Activated CD8-positive, alpha-beta memory T cell treated with anti-CD3 and anti-CD28 coated beads for 48 hours (primary cell): ENCODE measurements around the gene HHIP.

ENCODE experiments used
- DNase-seq, 3 experiments: peaks; one replicate each; pipeline ENCODE4 v3.0.0-alpha.2; 2020; ENCODE audit warnings: low read depth in 2 of 3, low spot score in 2 of 3

The HHIP gene

DNA sequence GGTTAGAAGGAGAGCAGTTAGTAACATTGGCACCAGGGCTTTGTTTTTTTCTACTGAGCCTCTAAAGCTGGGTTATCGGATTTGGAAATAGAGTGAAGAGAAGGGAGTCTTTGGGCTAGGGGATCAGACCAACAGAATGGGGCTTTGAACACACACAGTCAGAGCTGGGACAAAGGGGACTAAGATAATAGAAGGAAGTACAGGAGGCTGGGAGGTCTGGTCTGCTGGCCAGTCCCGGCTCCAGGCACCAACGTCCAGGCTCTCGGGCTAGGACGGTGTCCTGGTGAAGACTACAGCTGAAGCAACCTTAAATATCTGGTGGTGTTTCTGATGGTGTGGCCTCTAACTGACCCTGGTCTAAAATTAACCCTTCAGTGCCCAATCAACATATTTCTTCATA is 57.5 kb downstream of the HHIP start:
- DNase-seq, result no peak

DNA sequence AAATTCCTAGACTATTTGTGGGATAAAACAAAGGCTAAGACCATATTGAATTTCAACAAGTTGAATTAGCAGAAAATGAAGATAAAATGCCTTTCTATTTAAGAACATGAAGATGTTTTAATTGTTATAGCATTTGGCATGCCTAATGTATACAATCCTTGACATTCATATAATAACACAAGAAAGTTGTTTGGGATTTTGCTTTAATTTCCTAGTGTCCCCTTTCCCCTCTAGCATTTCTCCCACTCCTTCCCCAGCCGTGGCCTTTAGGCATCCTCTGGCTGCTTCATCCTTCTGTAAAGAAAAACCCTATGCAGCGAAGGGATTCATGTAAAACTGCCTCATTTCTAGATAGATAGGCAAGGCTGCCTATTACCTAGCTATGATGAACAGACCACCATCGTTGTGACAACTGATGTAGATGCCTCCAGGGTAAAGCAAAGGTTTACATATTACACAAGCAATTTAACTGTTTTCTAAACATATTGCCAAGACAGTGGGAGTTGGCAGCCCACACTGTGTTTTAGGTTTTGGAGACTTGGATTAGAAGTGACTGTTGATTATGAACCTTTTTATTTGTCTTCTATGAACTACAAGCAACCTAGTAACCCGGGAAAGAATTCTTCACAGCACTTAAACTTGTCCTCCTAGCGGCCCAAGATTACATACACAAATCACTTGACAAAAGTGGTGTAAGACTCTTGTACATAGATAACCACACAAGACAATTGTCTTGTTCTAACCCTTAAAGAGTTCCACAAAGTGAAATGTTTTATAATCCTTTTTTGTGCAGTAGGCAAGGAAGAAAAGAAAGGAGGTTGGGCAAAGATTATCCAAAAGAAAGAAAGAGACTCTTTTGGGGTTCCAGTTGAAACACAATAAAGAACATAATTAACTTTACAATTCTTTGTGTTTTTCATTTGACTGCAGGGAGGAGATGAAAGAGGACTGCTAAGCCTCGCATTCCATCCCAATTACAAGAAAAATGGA is 59.9 kb downstream of the HHIP start:
- no peak for DNase-seq

DNA sequence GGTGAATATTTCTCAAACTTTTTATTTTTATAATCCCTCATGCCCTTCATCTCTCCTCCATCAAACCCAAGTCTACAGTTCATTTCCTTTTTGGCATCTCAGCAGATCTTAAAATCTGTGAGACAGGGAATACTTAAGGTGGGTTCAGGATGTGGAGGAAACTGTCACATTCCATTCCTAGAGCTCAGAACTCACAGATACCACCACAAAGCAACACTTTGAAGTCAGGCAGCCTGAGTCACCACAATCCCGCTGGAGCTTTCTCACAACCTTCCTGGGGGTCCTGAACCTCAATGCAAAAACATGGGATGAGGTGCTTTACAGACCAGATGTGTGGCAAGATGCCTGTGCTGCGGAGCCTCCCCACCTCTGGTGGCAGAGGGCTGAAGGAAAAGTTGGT is 63.2 kb downstream of the HHIP start:
- DNase-seq, result no peak

GRCh38 chr4:144709793-144710525 is 64.0 kb downstream of the HHIP start:
- DNase-seq, result no peak

- no peak for DNase-seq
Measured at GRCh38 chr4:144710526-144710912, 64.6 kb downstream of the HHIP start.

DNA sequence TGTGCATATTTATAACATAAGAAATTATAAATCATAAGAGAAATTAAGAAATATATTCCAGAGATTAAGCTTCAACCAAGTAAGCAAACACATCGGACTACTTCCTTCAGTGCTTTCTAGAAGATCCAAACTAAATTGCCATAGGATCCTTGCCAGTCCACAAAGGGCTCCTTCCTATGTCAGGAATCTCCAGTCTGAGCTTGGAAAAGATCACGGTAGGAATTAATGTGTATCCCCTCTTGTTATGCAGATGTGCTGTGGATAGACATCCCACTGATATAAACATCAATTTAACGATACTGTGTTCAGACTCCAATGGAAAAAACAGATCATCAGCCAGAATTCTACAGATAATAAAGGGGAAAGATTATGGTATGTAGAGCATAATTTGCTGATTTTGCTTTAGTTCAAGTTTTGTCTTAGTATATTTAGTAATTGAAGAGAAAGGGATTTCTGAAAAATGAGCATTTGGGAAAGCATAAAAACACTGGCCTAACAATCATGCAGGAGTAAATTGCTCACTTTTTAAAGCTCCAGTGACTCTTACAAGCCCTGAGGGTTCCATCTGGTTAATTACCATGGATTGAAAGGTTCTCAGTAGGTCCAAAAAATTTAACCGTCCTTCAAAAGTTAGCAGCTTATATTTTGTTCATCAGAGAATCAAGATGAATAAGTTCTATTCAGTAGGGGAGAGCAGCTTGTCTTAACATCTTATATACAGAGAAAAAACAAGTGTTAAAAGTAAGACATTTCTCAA is 65.9 kb downstream of the HHIP start:
- no peak for DNase-seq

DNA sequence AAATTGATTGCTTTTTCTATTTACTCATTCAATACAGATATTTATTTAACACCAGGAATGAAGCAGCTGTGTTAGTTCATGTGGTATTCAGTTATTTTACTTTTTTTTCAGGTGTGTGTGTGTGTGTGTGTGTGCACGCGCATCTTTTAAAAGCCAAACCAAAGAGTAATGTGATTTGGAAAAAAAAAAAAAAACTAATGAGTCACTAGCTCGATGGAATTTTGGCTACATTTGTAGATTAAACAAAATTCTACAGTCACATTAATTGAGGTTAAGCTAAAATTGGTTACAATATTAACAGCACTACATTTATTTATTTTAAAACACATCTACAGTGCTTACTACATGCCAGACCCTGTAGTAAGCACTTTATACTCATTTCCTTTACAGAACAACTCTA is 66.8 kb downstream of the HHIP start:
- no peak for DNase-seq

DNA sequence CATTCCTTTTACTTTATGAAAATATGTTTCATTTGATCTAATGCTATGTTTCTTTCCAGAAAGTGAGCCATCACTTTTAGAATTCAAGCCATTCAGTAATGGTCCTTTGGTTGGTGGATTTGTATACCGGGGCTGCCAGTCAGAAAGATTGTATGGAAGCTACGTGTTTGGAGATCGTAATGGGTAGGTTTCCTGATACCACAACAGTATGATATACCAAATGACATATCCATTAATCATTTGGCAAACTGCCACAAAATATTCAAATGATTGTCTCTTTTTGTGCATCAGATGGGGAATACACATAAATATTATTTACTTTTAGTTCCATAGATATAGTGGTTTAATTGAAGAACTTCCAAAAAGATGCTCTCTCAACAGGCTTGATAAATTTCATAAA is 68.2 kb downstream of the HHIP start:
- DNase-seq, result no peak

GRCh38 chr4:144715230-144715629 is 69.3 kb downstream of the HHIP start:
- no peak for DNase-seq

GRCh38 chr4:144716778-144717177 is 70.8 kb downstream of the HHIP start:
- no peak for DNase-seq

GRCh38 chr4:144718958-144719512 is 73.1 kb downstream of the HHIP start:
- no peak for DNase-seq

- DNase-seq, result no peak
Measured at GRCh38 chr4:144720491-144720890, 74.5 kb downstream of the HHIP start.

DNA sequence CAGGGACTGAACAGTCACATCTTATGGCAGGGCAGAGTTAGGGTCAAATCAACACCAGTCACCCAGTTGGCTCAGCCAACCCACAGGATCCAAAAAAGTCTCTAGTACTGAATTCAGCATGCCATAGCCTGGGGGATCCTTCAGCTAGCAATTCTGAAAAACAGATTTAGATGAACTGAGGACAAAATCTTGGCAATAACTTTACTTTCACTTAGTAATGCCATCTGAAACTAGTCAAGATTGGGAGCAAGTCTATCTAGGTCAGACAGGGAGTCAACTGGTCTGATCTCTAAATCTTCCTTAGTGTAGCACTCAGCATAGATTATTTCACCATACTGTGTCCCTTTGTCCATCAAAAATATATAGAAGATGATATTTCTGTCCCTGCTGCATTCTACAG is 76.0 kb downstream of the HHIP start:
- no peak for DNase-seq

DNA sequence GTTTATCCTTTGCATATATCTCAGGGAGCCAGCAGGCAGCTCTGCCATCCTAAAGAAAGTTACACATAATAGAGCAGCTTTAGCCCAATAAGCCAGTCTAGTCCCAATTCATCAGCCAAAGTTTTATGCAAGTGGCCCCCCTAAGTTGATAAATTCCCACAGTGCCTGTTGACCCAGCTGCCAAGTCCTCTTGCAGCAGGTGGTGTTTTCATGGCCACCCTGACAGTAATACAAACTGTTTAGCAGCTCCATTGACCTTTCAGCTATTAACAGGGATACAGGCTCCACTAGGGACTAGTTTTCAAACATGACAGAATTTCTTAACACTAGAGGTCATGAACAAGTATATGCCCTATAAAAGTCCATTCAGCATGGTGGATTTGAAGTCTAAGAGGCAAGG is 77.5 kb downstream of the HHIP start:
- no peak for DNase-seq

DNA sequence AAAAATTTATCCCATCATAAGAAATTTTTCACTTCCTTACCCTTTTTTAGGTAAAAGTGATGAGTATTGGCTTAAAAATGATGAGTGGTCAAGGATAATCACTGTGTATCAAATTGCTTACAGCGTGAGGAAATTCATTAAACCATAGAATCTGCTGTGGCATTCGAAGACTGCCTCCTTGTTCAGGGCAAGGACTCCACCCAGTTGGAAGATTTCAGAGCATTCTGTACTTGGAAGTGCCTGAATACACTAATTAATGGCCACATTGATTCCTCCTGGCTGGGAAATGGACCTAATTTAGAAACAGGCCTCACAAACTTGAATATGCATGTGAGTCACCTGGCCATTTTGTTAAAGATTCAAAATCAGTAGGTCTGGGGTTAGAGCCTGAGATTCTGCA is 83.2 kb downstream of the HHIP start:
- DNase-seq, result no peak

DNA sequence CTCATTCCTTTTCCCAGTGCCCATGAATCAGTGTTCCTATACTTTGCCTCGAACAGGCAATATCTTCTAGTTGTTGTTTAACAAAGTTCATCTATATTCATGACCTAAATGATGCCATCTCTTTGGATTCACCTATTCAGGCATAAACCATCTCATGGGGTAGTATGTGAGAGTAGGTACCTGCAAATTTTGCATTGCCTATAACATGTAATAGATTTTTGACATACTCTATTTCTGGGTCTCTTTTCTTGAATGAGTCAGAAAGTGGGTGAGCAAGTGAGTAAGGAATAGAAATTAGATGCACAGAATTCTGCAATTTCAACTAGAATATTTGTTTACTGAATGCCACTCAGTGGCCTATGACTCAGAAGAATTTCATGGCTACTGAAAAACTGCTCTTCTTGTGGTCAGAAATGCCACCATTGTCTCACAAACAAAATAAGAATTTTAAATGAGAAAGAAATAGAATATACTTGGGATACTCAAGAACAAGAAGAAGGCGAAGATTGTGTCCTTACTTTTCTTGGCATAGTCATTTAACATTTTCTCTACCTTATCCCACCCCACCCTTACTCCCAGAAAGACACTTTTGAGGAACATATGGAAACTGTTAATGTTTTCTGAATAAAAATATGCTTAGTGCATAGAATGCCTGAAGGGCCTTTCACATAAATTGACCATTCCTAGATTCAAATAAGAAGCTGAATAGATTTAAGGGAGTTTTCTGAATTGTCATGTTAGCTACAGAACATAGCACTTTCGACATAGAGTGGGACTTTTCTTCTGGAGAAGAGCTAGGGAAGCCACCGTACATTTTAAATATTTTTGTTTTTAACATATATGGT is 86.8 kb downstream of the HHIP start:
- no peak for DNase-seq

GRCh38 chr4:144733566-144733965 is 87.6 kb downstream of the HHIP start:
- DNase-seq, result no peak

- no peak for DNase-seq
Measured at GRCh38 chr4:144734522-144734921, 88.6 kb downstream of the HHIP start.

DNA sequence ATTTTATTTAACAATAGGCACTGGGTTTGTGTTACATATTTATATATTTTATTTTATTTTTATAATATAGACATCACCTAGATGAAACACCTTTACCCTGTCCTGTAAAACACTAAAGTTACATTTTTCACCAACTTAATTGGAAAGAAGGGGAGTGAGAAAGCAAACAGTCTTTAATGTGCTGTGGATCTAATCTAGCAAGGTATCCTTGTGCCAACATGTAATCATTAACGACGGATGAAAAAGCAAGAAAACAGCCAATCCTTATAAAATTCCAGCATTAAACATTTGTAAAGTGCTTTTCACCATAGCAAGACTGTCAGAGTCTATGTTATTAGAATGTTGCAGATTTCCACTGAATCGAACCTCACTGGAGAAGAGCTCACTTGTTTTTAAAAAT is 92.7 kb downstream of the HHIP start:
- no peak for DNase-seq

DNA sequence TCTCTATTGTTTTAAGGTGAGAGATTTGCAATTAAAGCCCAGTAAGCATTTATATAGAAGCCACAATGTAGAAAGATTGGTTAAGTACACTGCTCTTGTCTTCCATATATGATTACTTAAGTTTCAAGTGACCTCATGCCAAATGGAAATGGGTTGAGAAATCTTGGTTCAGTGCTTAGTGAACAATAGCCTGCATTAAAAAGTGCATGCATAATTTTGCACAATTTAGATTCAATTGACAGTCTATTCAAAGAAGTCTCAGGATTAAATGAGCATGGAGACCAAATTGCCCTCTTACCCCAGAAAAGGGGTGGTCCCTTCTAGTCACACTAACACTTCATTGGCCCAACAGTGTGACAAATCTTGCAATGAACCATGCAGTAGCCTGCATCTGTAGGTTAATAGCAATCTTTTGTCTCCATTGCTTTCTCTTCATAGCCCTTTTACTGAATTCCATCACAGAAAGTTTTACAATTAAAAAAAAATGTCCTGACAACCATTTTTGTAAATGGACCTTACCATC is 93.6 kb downstream of the HHIP start:
- DNase-seq, result no peak
